ENCODE data around the gene SLC8A1. TPM values are rescaled to one million over a fixed set of nuclear protein-coding genes. Genes with fewer than 3 reads are reported as not detected.

Gene SLC8A1
- total RNA-seq, 1 experiment from 2014 or later = 0.43 TPM

DNA sequence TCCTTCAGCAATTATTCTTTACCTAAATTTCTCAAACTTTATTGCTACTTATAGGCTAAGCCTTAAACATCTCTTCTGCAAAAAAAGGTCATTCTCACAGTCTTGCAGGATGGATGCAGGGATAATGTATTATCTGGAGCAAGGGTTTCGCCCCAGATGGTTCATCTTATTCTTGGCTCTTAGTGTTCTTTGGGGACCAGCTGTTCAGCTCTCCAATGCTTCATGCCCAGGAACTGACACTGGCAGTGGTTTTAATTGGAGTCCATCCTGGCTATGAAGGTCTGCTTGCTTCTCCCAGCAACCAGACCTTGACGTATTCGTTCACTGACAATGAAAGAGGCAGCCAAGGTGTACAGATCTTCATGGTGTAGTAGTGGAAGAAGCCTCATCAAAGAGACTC lies 331.9 kb downstream of the SLC8A1 start:
- Histone ChIP-seq H3K36me3 (ENCODE audit: control insufficient read depth, insufficient read depth, low read length) (no peaks in the 10 kb centered on the region), H3K4me3 (ENCODE audit: low read depth, low read length) (no peak overlapping the region), H3K4me1 (no peaks in the 10 kb centered on the region), H3K27me3 (replicated peaks; ENCODE audit: control insufficient read depth, insufficient read depth, low read length) (no peaks in the 10 kb centered on the region), H3K9me3 (no peaks in the 10 kb centered on the region)
- BruUV-seq (replicated peaks) = no TSS peak
- DNase-seq = no peak
- intact Hi-C loops (cut with micrococcal nuclease; ENCODE audit: unreplicated experiment) = no loop called here
- Mint-ChIP-seq H3K9me3 (ENCODE audit: unreplicated experiment) (no peaks in the 10 kb centered on the region), H3K4me1 (ENCODE audit: low read depth, unreplicated experiment) (no peaks in the 10 kb centered on the region), H3K27ac (ENCODE audit: unreplicated experiment) (no peak overlapping the region), H3K4me3 (ENCODE audit: unreplicated experiment) (no peak overlapping the region), H3K36me3 (ENCODE audit: insufficient read depth, unreplicated experiment) (no peaks in the 10 kb centered on the region), H3K27me3 (ENCODE audit: insufficient read depth, unreplicated experiment) (peaks cover 14% of the 10 kb centered on the region)
- ChIA-PET POLR2A (no interaction called here), CTCF (no interaction called here)
- TF ChIP-seq, protein P1, sequence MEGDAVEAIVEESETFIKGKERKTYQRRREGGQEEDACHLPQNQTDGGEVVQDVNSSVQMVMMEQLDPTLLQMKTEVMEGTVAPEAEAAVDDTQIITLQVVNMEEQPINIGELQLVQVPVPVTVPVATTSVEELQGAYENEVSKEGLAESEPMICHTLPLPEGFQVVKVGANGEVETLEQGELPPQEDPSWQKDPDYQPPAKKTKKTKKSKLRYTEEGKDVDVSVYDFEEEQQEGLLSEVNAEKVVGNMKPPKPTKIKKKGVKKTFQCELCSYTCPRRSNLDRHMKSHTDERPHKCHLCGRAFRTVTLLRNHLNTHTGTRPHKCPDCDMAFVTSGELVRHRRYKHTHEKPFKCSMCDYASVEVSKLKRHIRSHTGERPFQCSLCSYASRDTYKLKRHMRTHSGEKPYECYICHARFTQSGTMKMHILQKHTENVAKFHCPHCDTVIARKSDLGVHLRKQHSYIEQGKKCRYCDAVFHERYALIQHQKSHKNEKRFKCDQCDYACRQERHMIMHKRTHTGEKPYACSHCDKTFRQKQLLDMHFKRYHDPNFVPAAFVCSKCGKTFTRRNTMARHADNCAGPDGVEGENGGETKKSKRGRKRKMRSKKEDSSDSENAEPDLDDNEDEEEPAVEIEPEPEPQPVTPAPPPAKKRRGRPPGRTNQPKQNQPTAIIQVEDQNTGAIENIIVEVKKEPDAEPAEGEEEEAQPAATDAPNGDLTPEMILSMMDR (IDR thresholded peaks at IDR 0.05; ENCODE audit: insufficient read depth in 1 of 2, low read depth in 1 of 2, low read length in 1 of 2, severe bottlenecking in 1 of 2, unreplicated experiment in 1 of 2) = no peak

DNA sequence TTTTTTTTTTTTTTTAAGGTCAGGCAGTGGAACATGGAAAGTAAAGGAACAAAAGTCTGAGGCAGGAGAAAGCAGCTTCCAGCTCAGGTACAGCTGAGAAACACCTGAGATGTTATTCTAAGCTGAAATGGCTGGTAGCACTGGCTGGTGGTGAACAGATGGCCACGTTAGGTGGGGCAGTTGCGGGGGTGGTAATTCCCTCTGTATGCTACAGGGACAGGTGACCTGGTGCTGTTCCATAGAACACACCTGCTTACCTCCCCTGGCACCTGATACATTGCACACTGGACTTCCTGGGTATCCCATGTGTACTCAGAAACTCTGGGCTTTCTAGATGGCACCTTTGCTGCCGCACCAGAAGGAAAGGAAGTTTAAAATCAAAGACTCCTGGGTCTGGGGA lies 333.3 kb downstream of the SLC8A1 start:
- H3K36me3 Mint-ChIP-seq (ENCODE audit: insufficient read depth, unreplicated experiment) = no peaks in the 10 kb centered on the region
- intact Hi-C loops (cut with micrococcal nuclease; ENCODE audit: unreplicated experiment) = no loop called here
- POLR2A ChIA-PET = no interaction called here

DNA sequence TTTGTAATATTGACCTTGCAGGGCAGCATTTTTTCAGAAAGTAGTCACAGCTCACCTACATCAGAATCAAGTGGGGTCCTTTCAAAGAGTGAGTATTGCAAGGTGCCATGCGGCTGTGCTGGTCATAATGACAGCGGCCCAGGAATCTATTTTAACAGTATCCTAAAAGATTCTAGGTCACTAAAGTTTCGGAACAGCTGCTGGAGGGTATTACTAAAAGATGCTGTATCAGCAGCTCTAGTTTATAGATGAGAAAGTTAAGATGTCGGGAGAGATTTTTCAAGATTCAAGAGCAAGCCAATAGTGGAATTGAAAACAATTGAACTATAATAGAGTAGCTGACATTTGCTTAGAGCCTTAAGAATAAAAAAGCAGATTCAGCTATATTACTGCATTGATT lies 336.0 kb downstream of the SLC8A1 start:
- H3K9me3 Mint-ChIP-seq (ENCODE audit: unreplicated experiment) = no peaks in the 10 kb centered on the region
- intact Hi-C loops (cut with micrococcal nuclease; ENCODE audit: unreplicated experiment) = no loop called here
- no peaks in the 10 kb centered on the region for H3K9me3 ChIP-seq
- H3K27ac Mint-ChIP-seq (ENCODE audit: unreplicated experiment) = no peak overlapping the region
- BruUV-seq (replicated peaks) = no TSS peak
- H3K27me3 ChIP-seq (replicated peaks; ENCODE audit: control insufficient read depth, insufficient read depth, low read length) = no peaks in the 10 kb centered on the region
- no peak for DNase-seq
- no peak overlapping the region for H3K4me3 Mint-ChIP-seq (ENCODE audit: unreplicated experiment)
- peaks cover 3% of the 10 kb centered on the region for H3K27me3 Mint-ChIP-seq (ENCODE audit: insufficient read depth, unreplicated experiment)
- H3K4me1 ChIP-seq = no peaks in the 10 kb centered on the region
- TF ChIP-seq, protein P1 (IDR thresholded peaks at IDR 0.05; ENCODE audit: insufficient read depth in 1 of 2, low read depth in 1 of 2, low read length in 1 of 2, severe bottlenecking in 1 of 2, unreplicated experiment in 1 of 2) = no peak
- POLR2A ChIA-PET = no interaction called here
- no peaks in the 10 kb centered on the region for H3K36me3 ChIP-seq (ENCODE audit: control insufficient read depth, insufficient read depth, low read length)
- CTCF ChIA-PET = no interaction called here
- no peaks in the 10 kb centered on the region for H3K4me1 Mint-ChIP-seq (ENCODE audit: low read depth, unreplicated experiment)
- no peak overlapping the region for H3K4me3 ChIP-seq (ENCODE audit: low read depth, low read length)
- H3K36me3 Mint-ChIP-seq (ENCODE audit: insufficient read depth, unreplicated experiment) = no peaks in the 10 kb centered on the region

More for the DNA sequence above, 333.3 kb downstream of the SLC8A1 start:
- Mint-ChIP-seq H3K4me1 (ENCODE audit: low read depth, unreplicated experiment) (no peaks in the 10 kb centered on the region), H3K27me3 (ENCODE audit: insufficient read depth, unreplicated experiment) (peaks cover 10% of the 10 kb centered on the region), H3K4me3 (ENCODE audit: unreplicated experiment) (no peak overlapping the region), H3K9me3 (ENCODE audit: unreplicated experiment) (no peaks in the 10 kb centered on the region), H3K27ac (ENCODE audit: unreplicated experiment) (no peak overlapping the region)
- DNase-seq = no peak
- TF ChIP-seq, protein P1 (IDR thresholded peaks at IDR 0.05; ENCODE audit: insufficient read depth in 1 of 2, low read depth in 1 of 2, low read length in 1 of 2, severe bottlenecking in 1 of 2, unreplicated experiment in 1 of 2) = no peak
- CTCF ChIA-PET = no interaction called here
- H3K36me3 ChIP-seq (ENCODE audit: control insufficient read depth, insufficient read depth, low read length) = no peaks in the 10 kb centered on the region
- H3K4me1 ChIP-seq = no peaks in the 10 kb centered on the region
- BruUV-seq (replicated peaks) = no TSS peak
- no peaks in the 10 kb centered on the region for H3K9me3 ChIP-seq
- H3K27me3 ChIP-seq (replicated peaks; ENCODE audit: control insufficient read depth, insufficient read depth, low read length) = no peaks in the 10 kb centered on the region
- H3K4me3 ChIP-seq (ENCODE audit: low read depth, low read length) = no peak overlapping the region

All from Caco-2 (cell line).